Activated CD8-positive, alpha-beta T cell treated with anti-CD3 and anti-CD28 coated beads for 36 hours (primary cell): ENCODE results near the gene CAMTA1. TPM values are rescaled to one million over a fixed set of nuclear protein-coding genes. Genes with fewer than 3 reads are reported as not detected.

Experiments used
- ATAC-seq: fragments of 200-7000 bp; cut with Tn5 transposase; one replicate; pipeline ENCODE4 v1.10.0; 2021; ENCODE audit warnings: mild to moderate bottlenecking, moderate library complexity
- CTCF ChIA-PET: fragments of 350-600 bp; sonication (Branson Sonifier 250); formaldehyde crosslinking; loops from one replicate; lab custom pipeline; 2021; ENCODE audit warnings: antibody characterized with exemption; lab: Charles Lee
- POLR2A ChIA-PET: fragments of 350-600 bp; sonication (Branson Sonifier 250); formaldehyde crosslinking; loops from one replicate; lab custom pipeline; 2021; ENCODE audit warnings: antibody characterized with exemption; lab: Charles Lee
- DNase-seq: peaks from one replicate; pipeline ENCODE4 v3.0.0-alpha.2; 2020
- H3K27ac Mint-ChIP-seq: one replicate; pipeline ENCODE4 v1.8.0; 2021; ENCODE audit warnings: mild to moderate bottlenecking, mixed read lengths
- H3K27me3 Mint-ChIP-seq: one replicate; pipeline ENCODE4 v1.8.0; 2021; ENCODE audit warnings: mixed read lengths
- H3K36me3 Mint-ChIP-seq: one replicate; pipeline ENCODE4 v1.8.0; 2021; ENCODE audit warnings: low read depth, mixed read lengths
- H3K4me1 Mint-ChIP-seq: one replicate; pipeline ENCODE4 v1.8.0; 2021; ENCODE audit warnings: low read depth, mixed read lengths
- H3K4me3 Mint-ChIP-seq: one replicate; pipeline ENCODE4 v1.8.0; 2021; ENCODE audit warnings: mild to moderate bottlenecking, moderate library complexity, mixed read lengths
- H3K9me3 Mint-ChIP-seq: one replicate; pipeline ENCODE4 v1.8.0; 2021; ENCODE audit warnings: mixed read lengths
- intact Hi-C: fragments of 100-400 bp; cut with micrococcal nuclease; formaldehyde crosslinking; loops from one replicate; pipeline ENCODE4 v1.10.0; 2022
- total RNA-seq, 2 experiments: library from RNA; stranded (reverse); gene quantifications; one replicate each; pipeline ENCODE4 v1.2.3, GENCODE V29; 2021
- TF ChIP-seq, protein P1 (sequence below): fragments of 200-600 bp; IDR thresholded peaks from one replicate; pipeline ENCODE4 v1.8.0; 2022; ENCODE audit warnings: antibody characterized with exemption, mild to moderate bottlenecking

The CAMTA1 gene
- total RNA-seq, 2 experiments from 2014 or later, result 67.7 to 70.9 TPM

DNA sequence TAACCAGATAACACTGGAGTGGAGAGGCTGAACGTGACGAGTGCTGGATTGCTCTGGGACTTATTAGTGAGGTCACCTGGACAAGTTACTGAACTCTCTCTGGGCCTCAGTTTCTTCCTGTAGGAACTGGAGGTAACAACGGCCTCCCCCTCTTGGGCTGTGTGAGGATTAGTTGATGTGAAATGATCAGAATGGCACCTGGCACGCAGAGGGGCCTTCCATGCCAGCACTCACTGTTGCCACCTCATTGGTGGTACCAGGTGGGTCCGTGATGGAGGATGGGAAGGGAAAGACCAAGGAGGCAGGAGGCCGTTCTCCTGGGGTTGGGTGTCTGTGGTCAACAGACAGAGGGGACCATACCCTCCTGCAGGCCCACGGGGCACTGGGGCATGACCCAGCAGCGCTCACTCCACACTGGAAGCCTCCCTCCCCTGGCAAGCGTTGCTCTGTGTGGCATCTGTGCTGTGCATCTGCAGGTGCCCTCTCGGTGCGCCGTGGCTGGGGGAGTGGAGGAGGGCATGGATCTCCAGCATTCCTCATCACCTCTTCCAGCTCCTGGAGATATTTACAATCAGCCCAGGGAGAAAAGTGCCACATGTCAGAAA is 636.3 kb downstream of the CAMTA1 start:
- TF ChIP-seq, protein P1, sequence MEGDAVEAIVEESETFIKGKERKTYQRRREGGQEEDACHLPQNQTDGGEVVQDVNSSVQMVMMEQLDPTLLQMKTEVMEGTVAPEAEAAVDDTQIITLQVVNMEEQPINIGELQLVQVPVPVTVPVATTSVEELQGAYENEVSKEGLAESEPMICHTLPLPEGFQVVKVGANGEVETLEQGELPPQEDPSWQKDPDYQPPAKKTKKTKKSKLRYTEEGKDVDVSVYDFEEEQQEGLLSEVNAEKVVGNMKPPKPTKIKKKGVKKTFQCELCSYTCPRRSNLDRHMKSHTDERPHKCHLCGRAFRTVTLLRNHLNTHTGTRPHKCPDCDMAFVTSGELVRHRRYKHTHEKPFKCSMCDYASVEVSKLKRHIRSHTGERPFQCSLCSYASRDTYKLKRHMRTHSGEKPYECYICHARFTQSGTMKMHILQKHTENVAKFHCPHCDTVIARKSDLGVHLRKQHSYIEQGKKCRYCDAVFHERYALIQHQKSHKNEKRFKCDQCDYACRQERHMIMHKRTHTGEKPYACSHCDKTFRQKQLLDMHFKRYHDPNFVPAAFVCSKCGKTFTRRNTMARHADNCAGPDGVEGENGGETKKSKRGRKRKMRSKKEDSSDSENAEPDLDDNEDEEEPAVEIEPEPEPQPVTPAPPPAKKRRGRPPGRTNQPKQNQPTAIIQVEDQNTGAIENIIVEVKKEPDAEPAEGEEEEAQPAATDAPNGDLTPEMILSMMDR, result no peak
- H3K36me3 Mint-ChIP-seq, result no peaks in the 10 kb centered on the region
- no peaks in the 10 kb centered on the region for H3K9me3 Mint-ChIP-seq
- ChIA-PET CTCF (no interaction called here), POLR2A (no interaction called here)
- H3K27ac Mint-ChIP-seq, result no peak overlapping the region
- no peaks in the 10 kb centered on the region for H3K4me1 Mint-ChIP-seq
- ATAC-seq, result no peak
- H3K4me3 Mint-ChIP-seq, result no peak overlapping the region
- no peak for DNase-seq
- peaks cover 6% of the 10 kb centered on the region for H3K27me3 Mint-ChIP-seq
- intact Hi-C loops, result no loop called here

DNA sequence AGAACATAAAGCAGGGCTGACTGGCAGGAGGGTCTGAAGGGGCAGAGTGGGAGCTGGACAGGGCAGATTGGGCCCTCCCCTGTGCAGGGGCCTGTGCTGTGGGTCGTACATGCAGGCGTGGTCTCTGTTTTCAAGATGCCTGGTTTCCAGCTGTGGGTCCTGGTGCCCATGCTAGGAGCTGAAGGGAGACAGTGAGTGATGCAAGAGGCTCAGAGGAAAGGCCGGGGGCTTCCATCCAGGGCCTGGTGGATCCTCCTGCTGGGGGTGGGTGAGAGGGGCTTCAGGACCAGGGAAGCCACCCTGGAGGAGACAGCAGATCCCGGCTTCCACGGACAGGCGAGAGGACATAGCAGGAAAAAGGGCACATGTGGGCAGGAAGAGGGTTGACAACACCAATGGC is 636.8 kb downstream of the CAMTA1 start:
- ChIA-PET CTCF (no interaction called here), POLR2A (no interaction called here)
- Mint-ChIP-seq H3K36me3 (no peaks in the 10 kb centered on the region), H3K27ac (no peak overlapping the region), H3K4me1 (no peaks in the 10 kb centered on the region), H3K9me3 (no peaks in the 10 kb centered on the region), H3K27me3 (peaks cover 6% of the 10 kb centered on the region), H3K4me3 (no peak overlapping the region)
- TF ChIP-seq, protein P1, result no peak
- DNase-seq (no peak), ATAC-seq (no peak)
- intact Hi-C loops, result no loop called here

DNA sequence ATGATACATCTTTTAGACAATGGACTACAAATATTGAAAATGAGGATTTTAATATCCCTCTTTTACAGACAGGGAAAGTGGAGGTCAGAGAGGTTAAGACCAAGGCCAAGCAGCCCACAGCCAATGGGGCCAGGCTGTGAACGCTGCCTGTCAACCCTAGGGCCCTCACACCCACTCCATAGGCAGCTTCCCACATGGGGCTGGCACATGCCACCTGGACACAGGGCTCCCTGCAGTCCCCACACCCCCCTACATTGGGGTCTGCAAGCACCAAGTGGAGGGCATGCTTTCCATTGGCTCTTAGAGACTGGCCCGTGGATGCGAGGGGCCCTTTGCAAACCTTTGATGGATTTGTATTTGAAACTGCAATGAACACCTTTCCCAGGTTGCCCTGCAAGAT is 637.3 kb downstream of the CAMTA1 start:
- ATAC-seq, result no peak
- no peaks in the 10 kb centered on the region for H3K4me1 Mint-ChIP-seq
- ChIA-PET CTCF (no interaction called here), POLR2A (no interaction called here)
- H3K36me3 Mint-ChIP-seq, result no peaks in the 10 kb centered on the region
- TF ChIP-seq, protein P1, result no peak
- H3K27ac Mint-ChIP-seq, result no peak overlapping the region
- H3K4me3 Mint-ChIP-seq, result no peak overlapping the region
- H3K27me3 Mint-ChIP-seq, result peaks cover 6% of the 10 kb centered on the region
- no peaks in the 10 kb centered on the region for H3K9me3 Mint-ChIP-seq
- intact Hi-C loops, result no loop called here
- DNase-seq, result no peak

DNA sequence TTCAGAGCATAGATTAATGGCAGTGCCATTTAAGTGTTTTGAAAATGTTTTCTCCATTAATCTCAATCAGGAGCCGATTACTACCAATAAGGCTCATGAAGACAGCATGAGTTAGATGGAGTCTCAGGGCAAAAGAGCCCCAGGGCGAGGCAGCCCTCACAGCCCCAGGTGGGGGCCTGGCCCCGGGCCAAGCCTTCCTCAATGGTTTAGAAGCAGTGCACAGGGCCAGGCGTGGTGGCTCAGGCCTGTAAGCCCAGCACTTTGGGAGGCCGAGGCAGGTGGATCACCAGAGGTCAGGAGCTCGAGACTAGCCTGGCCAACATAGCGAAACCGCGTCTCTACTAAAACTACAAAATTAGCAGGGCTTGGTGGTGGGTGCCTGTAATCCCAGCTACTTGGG is 637.7 kb downstream of the CAMTA1 start:
- no peak overlapping the region for H3K4me3 Mint-ChIP-seq
- DNase-seq, result no peak
- CTCF ChIA-PET, result no interaction called here
- no peaks in the 10 kb centered on the region for H3K36me3 Mint-ChIP-seq
- TF ChIP-seq, protein P1, result no peak
- no peak overlapping the region for H3K27ac Mint-ChIP-seq
- no peaks in the 10 kb centered on the region for H3K9me3 Mint-ChIP-seq
- POLR2A ChIA-PET, result no interaction called here
- no peaks in the 10 kb centered on the region for H3K4me1 Mint-ChIP-seq
- H3K27me3 Mint-ChIP-seq, result peaks cover 6% of the 10 kb centered on the region
- no peak for ATAC-seq
- intact Hi-C loops, result no loop called here

DNA sequence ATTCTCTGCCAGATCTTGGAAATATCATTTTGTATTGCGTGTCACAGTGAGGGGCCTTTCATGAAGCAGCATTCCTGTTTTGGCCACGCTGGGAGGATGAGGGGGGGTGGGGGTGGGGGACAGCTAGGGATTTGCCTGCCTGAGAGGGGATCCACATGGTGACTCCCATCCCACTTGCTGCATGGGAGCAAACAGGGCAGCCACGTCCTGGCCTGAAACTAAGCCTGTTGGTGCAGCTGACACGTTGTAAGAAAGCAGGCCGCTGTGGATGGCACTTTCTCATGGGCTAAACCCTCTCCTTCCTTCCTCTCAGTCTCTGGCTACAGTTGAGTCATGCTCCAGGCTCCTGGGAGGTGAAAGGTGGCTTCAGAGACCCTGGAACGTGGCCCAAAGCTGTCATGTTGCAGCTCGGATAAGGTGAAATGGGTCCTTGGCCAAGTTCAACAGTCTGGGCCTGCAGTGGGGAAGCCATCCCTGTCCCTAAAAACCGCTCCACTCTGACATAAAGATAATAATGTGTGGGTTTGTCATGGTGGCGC is 639.2 kb downstream of the CAMTA1 start:
- TF ChIP-seq, protein P1, result no peak
- no peaks in the 10 kb centered on the region for H3K36me3 Mint-ChIP-seq
- CTCF ChIA-PET, result no interaction called here

More for the DNA sequence above, 639.2 kb downstream of the CAMTA1 start:
- intact Hi-C loops, result no loop called here
- DNase-seq (no peak), ATAC-seq (no peak)
- H3K4me3 Mint-ChIP-seq, result no peak overlapping the region
- H3K9me3 Mint-ChIP-seq, result no peaks in the 10 kb centered on the region
- peaks cover 3% of the 10 kb centered on the region for H3K27me3 Mint-ChIP-seq
- no peak overlapping the region for H3K27ac Mint-ChIP-seq
- no peaks in the 10 kb centered on the region for H3K4me1 Mint-ChIP-seq
- POLR2A ChIA-PET, result no interaction called here
